GM18505 (cell line): ENCODE data around the gene ZNF579.
"Not testable (repeated sequence)": the region's sequence is repeated elsewhere in the genome, so short reads cannot be mapped to it uniquely, and the experiment has no call there.

ENCODE experiments used
- ATAC-seq: cut with Tn5 transposase; IDR thresholded peaks from one replicate; pipeline ENCODE4 v1.9.1; 2021; ENCODE audit not compliant: unreplicated experiment
- POLR2A ChIP-seq: IDR thresholded peaks from 4 replicates; pipeline ENCODE4 v1.6.1; 2011; ENCODE audit warnings: borderline replicate concordance; ENCODE audit not compliant: insufficient read depth, insufficient read length; ENCODE audit errors: extremely low read depth

ZNF579 gene

GRCh38 chr19:55597501-55597921 lies 16.9 kb upstream of the ZNF579 start:
- TF ChIP-seq POLR2A: no peak
- ATAC-seq: no peak

GRCh38 chr19:55596304-55596703 lies 15.7 kb upstream of the ZNF579 start:
- TF ChIP-seq POLR2A: no peak
- no peak for ATAC-seq

GRCh38 chr19:55594996-55595545 lies 14.4 kb upstream of the ZNF579 start:
- TF ChIP-seq POLR2A: no peak
- no peak for ATAC-seq

DNA sequence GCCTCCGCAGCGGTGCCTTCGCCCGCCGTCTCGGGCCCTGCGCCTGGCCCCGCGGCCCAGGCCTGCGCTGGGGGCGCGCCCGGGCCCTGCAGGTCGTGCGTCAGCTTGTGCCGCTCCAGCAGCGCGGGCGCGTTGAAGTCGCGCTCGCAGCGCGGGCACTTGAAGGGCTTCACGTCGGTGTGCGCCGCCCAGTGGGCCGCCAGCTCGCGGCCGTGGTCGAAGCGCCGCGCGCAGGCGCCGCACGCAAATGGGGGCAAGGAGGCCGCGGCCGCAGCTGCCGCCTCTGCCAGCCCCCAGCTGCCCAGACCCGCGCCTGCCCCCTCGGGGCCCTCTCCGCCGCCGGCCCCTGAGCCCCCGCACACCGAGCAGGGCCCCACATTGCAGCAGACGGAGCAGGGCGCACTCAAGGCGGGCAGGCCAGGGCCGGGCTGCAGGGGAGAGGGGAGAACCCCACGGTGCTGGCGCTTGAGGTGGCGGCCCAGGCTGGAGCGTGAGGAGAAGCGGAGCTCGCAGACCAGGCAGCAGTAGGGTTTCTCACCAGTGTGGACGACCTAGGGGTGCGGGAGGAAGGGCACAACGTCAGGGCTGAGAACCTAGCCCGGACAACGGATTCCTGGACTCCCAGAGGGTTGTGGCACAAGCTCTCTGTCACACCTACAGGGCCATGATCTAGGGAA lies 12.6 kb upstream of the ZNF579 start:
- ATAC-seq: no peak
- no peak for TF ChIP-seq POLR2A

DNA sequence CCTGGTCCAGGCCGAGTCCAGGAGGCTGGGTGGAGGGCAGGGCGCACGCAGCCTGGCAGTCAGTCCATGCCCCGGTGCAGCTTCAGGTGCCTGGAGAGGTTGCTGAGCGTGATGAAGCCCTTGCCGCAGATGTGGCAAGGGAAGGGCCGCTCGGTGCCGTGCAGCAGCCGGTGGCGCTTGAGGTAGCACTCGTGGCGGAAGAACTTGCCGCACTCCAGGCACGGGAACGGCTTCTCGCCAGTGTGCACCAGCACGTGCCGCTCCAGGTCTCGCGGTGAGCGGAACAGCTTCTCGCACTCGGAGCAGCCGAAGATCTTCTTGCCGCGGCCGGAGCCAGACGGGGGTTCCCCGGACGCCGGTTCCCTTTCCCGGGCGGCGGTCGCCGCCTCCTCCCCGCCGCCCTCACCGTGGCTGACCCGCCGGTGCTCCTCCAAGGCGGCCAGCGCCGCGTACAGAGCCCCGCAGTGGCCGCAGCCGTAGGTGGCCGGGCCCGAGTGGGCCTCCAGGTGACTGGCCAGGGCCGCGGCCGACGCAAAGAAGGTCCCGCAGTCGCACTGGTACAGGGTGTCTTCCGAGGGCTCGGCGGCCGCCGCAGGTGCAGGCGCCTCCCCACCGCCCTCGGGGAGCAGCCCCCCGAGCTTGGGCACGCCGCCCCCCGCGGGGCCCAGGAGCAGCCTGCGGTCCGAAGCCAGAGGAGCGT lies 11.9 kb upstream of the ZNF579 start:
- no peak for TF ChIP-seq POLR2A
- ATAC-seq: no peak

- no peak for TF ChIP-seq POLR2A
- no peak for ATAC-seq
Observed at GRCh38 chr19:55591555-55591954, 10.9 kb upstream of the ZNF579 start.

DNA sequence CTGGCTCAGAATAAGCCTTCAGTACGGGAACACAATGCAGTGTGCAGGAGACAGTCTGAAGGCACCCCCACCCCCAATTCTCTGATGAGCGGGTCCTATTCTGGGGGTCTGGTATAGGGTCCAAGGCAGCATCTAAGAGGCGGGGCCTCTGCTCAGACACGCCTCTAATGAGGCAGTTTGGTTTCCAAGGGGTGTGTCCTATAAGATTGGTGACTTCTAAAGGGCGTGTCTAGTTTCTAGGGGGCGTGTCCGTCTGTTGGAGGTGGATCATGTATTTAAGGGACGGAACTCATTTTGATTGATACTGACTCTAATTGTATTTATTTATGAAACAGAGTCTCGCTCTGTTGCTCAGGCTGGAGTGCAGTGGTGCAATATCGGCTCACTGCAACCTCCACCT lies 10.0 kb upstream of the ZNF579 start:
- no peak for ATAC-seq
- no peak for TF ChIP-seq POLR2A

DNA sequence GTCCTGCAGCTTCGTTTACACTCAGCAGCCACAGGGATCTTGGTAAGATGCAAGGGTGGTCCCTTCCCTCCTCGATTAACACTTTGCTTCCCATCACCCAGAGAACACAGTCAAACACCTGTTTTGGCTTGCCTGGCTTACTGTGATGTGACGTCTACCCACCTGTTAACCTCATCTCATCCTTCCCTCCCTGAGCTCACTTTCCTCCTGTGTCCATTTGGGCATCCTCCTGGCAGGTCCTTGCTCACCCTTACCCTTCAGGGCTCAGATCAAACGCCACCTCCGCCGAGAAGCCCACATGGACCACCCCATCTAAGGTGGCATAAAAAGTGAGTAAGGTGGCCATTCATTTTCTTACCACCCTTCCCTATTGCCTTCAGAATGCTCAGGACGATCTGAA lies 9.5 kb upstream of the ZNF579 start:
- no peak for ATAC-seq
- TF ChIP-seq POLR2A: no peak

- TF ChIP-seq POLR2A: no peak
- no peak for ATAC-seq
Observed at GRCh38 chr19:55588738-55589137, 8.1 kb upstream of the ZNF579 start.

DNA sequence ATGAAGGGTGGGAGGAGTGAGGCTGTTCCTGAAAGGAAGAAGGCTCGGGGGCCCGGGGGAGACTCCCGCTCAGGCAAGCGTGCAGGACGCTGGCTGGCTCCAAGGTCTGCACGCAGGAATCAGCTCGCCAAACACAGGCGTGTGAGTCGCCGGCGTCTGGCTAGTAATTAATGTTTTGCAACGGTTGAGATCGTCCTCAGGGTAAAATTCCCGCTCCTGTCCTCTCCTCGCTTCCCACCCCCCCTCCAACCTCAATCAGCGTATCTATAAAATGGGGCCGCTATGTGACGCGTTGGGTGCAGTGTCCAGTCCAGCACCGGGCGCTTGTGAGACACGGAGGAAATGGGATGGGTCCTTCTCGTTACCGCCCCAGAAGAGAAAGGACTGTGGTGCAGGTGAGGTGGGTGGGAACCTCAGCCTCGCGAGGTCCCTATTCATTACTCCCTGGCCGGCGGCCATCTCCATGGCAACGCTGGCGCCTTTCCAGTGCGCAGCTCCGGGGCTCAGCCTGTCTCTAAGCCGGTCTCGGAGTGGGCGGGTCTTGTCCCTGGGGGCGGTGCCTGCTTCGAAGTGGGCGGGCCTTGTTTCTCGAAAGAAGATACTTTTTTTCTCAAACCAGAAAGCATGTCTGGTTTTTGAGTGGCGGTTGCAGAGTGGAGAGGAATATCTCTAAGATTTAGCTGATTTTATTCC lies 6.5 kb upstream of the ZNF579 start:
- ATAC-seq: peak; percentile 92
- TF ChIP-seq POLR2A: no peak

- no peak for TF ChIP-seq POLR2A
- ATAC-seq: no peak
Observed at GRCh38 chr19:55585658-55586339, 5.2 kb upstream of the ZNF579 start.

DNA sequence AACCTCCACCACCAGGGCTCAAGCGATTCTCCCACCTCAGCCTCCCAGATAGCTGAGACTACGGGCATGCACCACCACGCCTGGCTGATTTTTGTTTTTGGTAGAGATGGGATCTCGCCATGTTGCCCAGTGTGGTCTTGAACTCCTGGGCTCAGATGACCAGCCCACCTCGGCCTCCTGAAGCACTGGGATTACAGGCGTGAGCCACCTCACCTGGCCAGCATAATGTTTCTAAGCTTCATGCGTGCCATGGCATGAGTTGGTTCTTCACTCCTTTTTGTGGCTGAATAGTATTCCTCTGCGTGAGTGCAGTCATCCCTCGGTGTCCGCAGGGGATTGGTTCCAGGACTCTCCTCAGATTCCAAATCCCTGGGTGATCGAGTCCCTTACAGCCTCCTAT lies 4.2 kb upstream of the ZNF579 start:
- no peak for ATAC-seq
- no peak for TF ChIP-seq POLR2A

DNA sequence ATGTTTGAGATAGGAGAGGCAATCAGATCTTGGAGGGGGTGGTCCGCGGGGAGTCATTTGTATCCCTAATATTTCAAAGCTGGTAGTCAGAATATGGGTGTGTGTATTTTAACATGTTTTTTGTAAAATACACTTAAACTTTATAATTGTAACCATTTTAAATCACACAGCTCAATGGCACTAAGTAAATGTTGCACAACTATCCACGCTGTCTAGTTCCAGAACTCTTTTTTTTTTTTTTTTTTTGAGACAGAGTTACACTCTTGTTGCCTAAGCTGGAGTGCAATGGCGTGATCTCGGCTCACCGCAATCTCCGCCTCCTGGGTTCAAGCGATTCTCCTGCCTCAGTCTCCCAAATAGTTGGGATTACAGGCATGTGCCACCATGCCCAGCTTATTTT lies 3.2 kb upstream of the ZNF579 start:
- not testable (repeated sequence) for ATAC-seq

- ATAC-seq: not testable (repeated sequence)
Observed at GRCh38 chr19:55582284-55582683, 1.6 kb upstream of the ZNF579 start.
